Activated CD4-positive, alpha-beta T cell treated with anti-CD3 and anti-CD28 coated beads for 48 hours (primary cell): Measurements from ENCODE around the gene RMND5B.
"Not testable (repeated sequence)": the region's sequence is repeated elsewhere in the genome, so short reads cannot be mapped to it uniquely, and the experiment has no call there.

Source experiments
- DNase-seq: peaks from one replicate; pipeline ENCODE4 v3.0.0-alpha.2; 2020

Gene RMND5B

DNA sequence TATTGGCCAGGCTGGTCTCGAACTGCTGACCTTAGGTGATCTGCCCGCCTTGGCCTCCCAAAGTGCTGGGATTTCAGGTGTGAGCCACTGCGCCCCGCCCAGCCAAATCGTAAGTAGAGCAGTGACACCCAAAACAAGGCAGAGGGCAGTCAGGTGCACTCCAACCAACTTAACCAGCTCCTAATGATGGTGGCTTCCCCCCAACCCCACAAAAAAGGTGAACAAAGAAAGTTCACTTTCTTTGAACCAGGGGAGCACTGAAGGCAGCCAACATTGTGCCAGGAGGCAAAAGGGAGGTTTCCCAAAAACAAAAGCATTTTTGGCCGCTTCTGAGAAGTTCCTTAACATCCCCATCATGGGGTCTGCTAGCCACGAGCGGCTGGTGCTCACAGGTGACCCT, 46.8 kb downstream of the RMND5B start:
- DNase-seq: no peak

DNA sequence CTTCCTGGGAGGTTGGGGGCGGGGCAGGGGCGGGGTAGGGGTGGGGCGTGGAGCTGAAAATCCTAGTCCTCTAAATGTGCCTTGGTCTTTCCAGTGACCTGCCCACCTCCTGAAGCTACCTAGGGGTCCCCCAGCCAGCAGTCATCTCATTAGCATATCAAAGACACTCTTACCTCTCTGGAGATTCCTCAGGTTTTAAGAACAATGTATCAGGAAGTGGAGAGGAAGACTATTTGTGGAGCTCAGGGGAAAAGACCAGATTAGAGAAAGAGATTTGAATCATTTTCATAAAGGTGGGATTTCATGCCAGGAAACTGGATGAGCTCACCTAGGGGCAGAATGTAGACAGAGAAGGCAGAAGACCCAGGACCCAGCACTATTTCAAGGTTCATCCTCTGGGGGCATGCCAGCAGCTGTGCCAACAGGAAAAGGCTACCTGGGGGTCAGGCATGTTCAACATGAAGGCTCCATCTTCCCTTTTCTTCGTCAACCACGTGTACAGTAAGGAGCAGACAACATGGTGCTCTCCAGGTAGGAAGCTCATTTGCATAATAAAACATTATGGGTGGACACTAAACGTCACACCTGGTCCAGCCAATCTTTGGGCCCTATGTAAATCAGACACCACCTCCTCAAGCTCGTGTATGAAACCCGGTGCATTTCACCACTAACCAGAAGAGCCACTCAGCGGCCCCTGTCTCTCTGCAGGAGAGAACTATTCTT, 49.5 kb downstream of the RMND5B start:
- DNase-seq: no peak

DNA sequence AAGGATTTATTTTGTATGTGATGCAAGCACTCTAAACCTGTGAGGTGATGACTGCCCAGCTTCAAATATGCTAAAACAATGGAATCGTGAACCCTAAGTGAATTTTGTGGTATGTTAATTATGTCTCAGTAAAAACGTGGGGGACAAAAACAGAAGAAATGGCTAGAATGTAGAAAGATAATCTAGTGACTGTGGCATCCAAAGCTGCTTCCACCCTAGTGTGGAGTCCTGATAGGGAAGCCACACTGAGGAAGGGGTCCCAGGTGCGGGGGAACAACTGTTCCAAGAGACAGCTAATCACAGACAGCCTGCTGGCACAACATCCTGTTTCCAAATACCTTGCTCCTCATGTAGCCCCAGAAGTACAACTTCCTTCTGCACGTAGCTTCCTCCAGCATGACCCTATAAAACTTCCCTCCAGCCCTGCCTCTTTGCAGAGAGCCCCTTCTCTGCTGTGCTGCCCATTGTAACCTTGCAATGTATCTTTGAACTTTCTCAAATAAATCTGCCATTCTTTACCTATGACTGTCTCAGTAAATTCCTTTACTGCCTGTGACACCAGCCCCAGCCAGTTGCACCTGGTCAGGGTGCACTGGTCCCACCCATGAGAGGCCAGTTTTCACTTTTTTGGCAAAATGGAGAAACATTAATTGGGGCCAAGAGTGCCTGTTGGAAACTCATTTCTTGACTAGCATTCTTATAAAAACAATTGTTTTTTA, 51.5 kb downstream of the RMND5B start:
- no peak for DNase-seq

DNA sequence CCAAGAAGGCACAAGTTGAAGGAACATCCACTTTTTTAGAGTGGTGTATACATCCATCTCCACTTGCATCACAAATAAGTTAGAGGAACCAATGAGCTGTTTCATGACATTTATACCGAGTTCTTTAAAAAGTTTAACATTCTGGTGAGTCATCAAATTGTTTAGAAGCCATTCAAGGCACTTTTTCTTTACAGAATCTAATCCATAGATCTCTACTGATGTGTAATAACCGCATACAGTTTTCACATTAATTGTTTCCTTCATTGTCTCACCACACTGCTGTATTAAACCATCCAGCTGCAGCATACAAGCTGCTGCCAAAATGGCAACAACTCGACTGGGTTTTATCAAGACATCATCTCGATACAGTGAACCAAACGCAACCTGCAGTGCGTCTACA, 55.6 kb downstream of the RMND5B start:
- DNase-seq: no peak

DNA sequence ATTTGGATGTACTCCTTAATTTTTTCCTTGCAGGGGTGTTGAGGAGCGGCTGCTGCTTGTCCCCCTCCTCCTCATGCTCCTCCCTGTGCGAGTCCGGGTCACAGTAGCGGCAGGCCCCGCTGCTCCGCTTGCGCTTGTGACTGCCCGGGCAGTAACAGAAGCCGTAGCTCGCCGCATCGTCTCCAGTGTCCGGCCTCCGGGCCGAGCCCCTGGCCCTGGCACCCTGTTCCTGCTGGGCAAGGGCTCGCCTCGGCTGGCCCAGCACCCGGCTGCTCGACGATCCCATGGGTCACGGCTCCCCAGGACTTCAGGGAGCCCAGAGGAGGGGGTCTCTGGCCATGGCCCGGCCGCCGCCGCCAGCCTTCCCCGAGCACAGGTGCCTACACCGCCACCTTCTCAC, 56.2 kb downstream of the RMND5B start, which contains the start of gene GMCL2:
GMCL2 (minus strand) TSS at position 358 of the 400 bp plus-strand sequence; CDS start at position 286, 72 bp downstream.
- DNase-seq: no peak

DNA sequence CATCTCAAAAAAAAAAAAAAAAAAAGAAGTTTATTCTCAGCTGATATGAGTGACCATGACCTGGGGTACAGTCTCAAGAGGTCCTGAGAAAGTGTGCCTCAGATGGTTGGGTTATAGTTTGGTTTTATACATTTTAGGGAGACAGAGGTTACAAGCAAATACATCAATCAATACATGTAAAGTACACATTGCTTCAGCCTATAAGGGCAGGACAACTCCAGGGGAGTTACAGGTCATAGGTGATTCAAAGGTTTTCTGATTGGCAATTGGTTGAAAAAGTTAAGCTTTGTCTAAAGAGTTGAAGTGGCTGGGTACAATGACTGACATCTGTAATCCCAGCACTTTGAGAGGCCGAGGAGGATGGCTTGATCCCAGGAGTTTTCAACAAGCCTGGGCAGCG, 58.6 kb downstream of the RMND5B start:
- DNase-seq: no peak

DNA sequence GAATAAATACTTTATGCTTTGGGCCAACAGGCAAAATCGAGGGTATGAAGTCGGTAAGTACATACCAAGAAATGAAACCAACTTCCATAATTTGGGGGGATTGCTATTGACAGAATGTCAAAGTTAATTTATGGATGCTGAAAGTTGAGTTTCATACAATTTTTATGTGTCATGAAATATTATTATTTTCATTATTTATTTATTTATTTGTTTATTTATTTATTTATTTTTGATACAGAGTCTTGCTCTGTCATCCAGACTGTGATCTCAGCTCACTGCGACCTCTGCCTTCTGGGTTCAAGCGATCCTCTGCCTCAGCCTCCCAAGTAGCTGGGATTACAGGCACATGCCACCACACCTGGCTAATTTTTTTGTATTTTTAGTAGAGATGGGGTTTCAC, 60.8 kb downstream of the RMND5B start:
- DNase-seq: no peak

DNA sequence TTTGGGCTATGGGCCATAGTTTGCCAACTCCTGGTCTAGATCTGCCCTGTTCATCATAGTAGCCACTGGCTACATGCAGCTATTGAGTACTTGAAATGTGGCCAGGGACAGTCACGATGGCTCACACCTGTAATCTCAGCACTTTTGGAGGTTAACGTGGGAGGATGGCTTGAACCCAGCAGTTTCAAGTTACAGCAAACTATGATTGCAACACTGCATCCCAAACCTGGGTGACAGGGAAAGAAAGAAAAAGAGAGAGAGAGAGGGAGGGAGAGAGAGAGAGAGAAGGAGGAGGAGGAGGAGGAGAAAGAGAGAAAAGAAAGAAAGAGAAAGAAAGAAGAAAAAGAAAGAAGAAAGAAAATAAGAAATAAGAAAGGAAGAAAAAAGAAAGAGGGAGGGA, 61.4 kb downstream of the RMND5B start:
- no peak for DNase-seq

DNA sequence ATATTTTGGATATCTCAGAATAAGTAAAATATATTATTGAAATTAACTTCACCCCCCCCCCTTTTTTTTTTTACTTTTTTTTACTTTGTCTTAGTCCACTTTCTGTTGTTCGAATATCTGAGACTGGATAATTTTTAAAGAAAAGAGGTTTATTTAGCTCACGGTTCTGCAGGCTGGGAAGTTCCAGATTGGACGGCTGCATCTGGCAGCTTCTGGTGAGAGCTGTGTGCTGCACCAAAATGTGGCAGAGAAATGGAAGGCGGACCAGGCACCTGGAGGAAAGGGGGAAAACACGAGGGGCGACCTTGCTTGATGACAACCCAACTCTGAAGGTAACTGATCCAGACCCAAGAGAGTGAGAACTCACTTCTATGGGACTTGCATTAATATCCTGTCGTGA, 62.0 kb downstream of the RMND5B start:
- DNase-seq: no peak

DNA sequence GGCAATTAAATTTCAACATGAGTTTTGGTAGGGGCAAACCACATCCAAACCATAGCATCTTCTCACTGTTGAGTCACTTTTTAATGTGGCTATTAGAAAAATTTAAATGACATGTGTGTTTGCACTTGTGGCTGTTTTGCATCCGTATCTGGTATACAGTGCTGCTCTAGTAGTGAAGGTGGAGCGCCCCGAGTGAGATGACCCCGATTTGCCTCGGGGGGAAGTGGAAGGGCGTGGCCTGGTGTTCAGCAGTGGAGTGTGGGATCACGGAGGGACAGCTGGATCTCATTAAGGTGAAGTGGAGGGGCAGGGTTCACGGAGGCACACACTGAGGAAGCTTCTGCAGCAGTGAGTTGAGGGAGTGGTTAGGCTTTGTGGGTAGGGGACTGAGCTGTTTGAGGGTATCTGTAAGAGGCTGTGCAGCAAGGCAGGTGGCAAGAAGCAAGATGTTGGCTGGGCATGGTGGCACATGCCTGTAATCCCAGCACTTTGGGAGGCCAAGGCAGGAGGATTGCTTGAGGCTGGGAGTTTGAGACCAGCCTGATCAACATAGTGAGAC, 62.5 kb downstream of the RMND5B start:
- DNase-seq: no peak

DNA sequence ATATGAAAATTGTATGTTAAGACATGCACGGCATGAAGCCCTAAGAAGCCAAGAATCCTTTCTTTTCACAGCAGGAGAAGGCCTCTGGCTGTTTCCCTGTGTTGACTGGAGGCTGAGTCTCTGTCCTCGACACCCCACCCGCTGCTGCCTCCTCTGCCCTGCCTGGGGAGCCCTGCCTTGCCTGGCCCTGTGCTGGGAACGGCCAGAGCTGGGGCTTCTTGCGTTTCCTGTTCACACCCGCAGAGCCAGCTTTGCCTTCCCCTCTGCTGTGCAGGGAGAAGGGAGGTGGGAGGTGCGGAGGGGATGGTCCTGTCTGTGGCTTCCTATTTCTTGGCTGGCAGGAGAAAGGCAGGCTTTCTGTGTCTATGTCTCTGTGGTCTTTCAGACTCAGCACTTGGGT, 63.2 kb downstream of the RMND5B start:
- DNase-seq: no peak

DNA sequence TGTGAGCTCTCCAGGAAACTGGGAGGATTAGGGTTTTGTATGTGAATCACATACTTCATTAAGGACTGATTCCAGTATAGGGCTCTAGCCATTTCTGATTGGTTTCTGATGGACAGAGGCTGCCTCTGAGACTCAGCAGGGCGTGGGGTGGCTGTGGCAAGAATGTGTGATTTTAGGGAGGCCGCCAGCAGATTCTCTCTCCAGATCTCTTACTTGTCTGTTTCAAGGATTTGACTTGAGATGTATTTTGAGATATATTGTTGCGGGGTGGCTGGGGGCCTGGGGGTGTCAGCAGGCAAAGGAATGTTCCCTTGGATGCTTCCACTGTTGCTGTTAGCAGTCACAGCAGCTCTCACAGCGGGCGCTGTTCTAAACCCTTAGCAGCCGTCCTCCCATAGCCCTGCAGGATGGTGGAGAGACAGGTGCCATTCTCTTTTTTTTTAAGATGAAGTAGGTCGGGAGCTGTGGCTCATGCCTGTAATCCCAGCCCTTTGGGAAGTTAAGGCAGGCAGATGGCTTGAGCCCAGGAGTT, 65.5 kb downstream of the RMND5B start:
- DNase-seq: no peak

DNA sequence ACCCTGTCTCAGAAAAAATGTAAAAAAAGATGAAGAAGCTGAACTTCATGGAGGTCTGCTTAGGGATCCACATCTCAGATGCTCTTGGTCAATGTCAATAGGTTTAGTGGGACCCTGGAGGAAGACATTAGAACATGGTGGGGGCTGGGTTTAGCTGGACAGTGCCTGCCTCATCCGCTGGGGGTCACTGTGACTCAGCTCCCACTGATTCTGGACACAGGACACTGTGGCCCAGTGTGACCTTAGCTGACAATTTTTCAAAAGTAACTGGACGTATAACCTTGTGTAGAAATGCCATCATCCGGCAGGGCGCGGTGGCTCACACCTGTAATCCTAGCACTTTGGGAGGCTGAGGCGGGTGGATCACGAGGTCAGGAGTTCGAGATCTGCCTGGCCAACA, 66.2 kb downstream of the RMND5B start:
- DNase-seq: no peak

DNA sequence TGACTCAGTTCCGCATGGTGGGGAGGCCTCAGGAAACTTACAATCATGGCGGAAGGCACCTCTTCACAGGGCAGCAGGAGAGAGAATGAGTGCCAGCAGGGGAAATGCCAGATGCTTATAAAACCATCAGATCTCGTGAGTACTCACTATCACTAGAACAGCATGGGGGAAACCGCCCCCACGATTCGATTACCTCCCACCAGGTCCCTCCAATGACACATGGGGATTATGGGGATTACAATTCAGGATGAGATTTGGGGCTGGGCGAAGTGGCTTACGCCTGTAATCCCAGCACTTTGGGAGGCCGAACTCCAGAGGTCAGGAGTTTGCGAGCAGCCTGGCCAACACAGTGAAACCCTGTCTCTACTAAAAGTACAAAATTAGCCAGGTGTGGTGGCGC, 67.3 kb downstream of the RMND5B start:
- not testable (repeated sequence) for DNase-seq

DNA sequence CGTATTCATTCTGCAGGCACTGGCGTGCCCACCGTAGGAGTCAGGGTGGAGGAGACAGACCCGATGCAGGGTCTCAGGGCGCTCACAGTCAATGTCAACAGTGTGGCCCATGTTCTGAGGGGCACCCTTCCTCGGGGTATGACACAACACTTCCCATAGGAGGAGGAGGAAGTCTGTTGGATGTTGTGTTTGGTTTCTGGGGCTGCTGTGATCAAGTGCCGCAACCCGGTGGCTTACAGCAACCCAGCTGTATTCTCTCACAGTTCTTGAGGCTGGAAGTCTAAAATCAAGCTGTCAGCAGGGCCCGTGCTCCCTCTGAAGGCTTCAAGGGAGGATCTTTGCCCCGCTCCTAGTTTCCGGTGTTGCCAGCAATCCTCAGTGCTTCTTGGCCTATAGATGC, 67.9 kb downstream of the RMND5B start:
- no peak for DNase-seq

DNA sequence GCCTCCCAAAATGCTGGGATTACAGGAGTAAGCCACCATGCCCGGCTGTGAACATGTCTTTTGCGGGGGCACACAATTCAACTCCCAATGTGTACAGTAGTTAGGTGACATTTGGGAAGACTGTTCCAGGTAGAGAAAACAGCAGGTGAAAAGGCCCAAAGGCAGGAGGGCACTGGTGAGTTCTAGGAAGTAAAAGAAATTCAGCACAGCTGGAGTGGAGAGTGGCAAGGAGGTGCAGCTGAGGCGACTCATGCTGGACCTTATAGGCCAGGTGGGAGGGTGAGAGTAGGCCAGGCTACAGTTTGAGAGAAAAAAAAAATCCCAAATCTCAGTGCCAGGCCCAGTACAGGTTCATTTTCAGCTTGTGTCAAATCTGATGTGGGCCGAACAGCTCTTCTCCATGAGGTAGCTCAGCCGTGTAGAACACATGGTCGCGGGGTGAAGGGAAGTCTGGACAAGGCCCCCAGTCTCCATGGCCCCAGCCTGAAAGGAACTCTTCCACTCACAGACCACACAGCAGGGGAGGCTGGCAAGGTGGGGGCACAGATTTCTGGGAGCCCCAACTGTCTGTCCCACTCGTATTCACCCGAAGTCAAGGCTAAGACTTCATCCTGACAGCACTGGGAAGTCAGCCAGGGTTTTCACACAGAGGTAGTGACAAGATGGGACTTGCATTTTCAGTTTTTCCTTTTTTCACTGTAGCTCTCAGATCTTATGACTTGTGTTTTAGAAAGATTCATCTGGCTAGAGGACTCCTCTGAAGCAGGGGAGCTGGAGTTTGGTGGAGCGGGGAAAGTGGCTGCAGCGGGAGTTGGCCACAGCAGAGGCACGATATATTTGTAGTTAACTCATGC, 69.0 kb downstream of the RMND5B start:
- no peak for DNase-seq
